GM08714 (cell line): ENCODE measurements around the gene ST6GALNAC3.
"Not testable (repeated sequence)": the region's sequence is repeated elsewhere in the genome, so short reads cannot be mapped to it uniquely, and the experiment has no call there.

Source experiments
- H3K4me3 ChIP-seq: fragments of 200-500 bp; sonication (Bioruptor generic); 2 replicates; pipeline ENCODE4 v1.5.1; 2014; ENCODE audit warnings: mild to moderate bottlenecking, low read length, inconsistent platforms
- ZNF274 ChIP-seq: IDR thresholded peaks from 2 replicates; pipeline ENCODE4 v1.6.1; 2012; ENCODE audit warnings: mild to moderate bottlenecking, low read depth, low read length

The ST6GALNAC3 gene

GRCh38 chr1:76084685-76085084, 10.1 kb downstream of the ST6GALNAC3 start:
- no peak for TF ChIP-seq ZNF274
- no peak overlapping the region for H3K4me3 ChIP-seq

GRCh38 chr1:76086109-76086508, 11.6 kb downstream of the ST6GALNAC3 start:
- no peak overlapping the region for H3K4me3 ChIP-seq
- no peak for TF ChIP-seq ZNF274

GRCh38 chr1:76086597-76086996, 12.1 kb downstream of the ST6GALNAC3 start:
- TF ChIP-seq ZNF274: no peak
- no peak overlapping the region for H3K4me3 ChIP-seq

- no peak overlapping the region for H3K4me3 ChIP-seq
- no peak for TF ChIP-seq ZNF274
Observed at GRCh38 chr1:76090283-76091203, 16.0 kb downstream of the ST6GALNAC3 start.

GRCh38 chr1:76092812-76093211, 18.3 kb downstream of the ST6GALNAC3 start:
- H3K4me3 ChIP-seq: no peak overlapping the region
- TF ChIP-seq ZNF274: no peak

- TF ChIP-seq ZNF274: no peak
- H3K4me3 ChIP-seq: no peak overlapping the region
Observed at GRCh38 chr1:76093522-76094312, 19.2 kb downstream of the ST6GALNAC3 start.

- H3K4me3 ChIP-seq: no peak overlapping the region
- TF ChIP-seq ZNF274: no peak
Observed at GRCh38 chr1:76095802-76096201, 21.3 kb downstream of the ST6GALNAC3 start.

GRCh38 chr1:76097064-76097463, 22.5 kb downstream of the ST6GALNAC3 start:
- H3K4me3 ChIP-seq: not testable (repeated sequence)

- H3K4me3 ChIP-seq: no peak overlapping the region
- no peak for TF ChIP-seq ZNF274
Observed at GRCh38 chr1:76098845-76099244, 24.3 kb downstream of the ST6GALNAC3 start.

GRCh38 chr1:76101548-76101947, 27.0 kb downstream of the ST6GALNAC3 start:
- H3K4me3 ChIP-seq: no peak overlapping the region
- TF ChIP-seq ZNF274: no peak

GRCh38 chr1:76102046-76102445, 27.5 kb downstream of the ST6GALNAC3 start:
- TF ChIP-seq ZNF274: no peak
- no peak overlapping the region for H3K4me3 ChIP-seq

- no peak for TF ChIP-seq ZNF274
- no peak overlapping the region for H3K4me3 ChIP-seq
Observed at GRCh38 chr1:76103034-76103433, 28.5 kb downstream of the ST6GALNAC3 start.

- H3K4me3 ChIP-seq: no peak overlapping the region
- no peak for TF ChIP-seq ZNF274
Observed at GRCh38 chr1:76105372-76105771, 30.8 kb downstream of the ST6GALNAC3 start.

GRCh38 chr1:76106251-76106650, 31.7 kb downstream of the ST6GALNAC3 start:
- no peak overlapping the region for H3K4me3 ChIP-seq
- no peak for TF ChIP-seq ZNF274

- no peak for TF ChIP-seq ZNF274
- H3K4me3 ChIP-seq: no peak overlapping the region
Observed at GRCh38 chr1:76106719-76107235, 32.2 kb downstream of the ST6GALNAC3 start.
